Right renal pelvis (tissue), 4 donors: ENCODE results near the gene STIM2. TPM values are rescaled to one million over a fixed set of nuclear protein-coding genes. Genes with fewer than 3 reads are reported as not detected.

ENCODE experiments used
- DNase-seq, 4 donors: peaks; one replicate each; pipeline ENCODE4 v3.0.0-alpha.2; 2013; ENCODE audit warnings: low read depth in 4 of 4, low spot score in 3 of 4, missing footprints in 1 of 4
- polyA plus RNA-seq, 4 donors: library from polyadenylated mRNA; unstranded; fragments of 120-200 nt; gene quantifications; one replicate each; pipeline ENCODE4 v1.2.1, GENCODE V29; 2013; ENCODE audit not compliant: insufficient read length in 4 of 4

Gene STIM2
- polyA plus RNA-seq, 4 donors = 36.4 to 41.2 (median 39.0) TPM

GRCh38 chr4:26836539-26836938 is 24.1 kb upstream of the STIM2 start:
- DNase-seq = no peak

DNA sequence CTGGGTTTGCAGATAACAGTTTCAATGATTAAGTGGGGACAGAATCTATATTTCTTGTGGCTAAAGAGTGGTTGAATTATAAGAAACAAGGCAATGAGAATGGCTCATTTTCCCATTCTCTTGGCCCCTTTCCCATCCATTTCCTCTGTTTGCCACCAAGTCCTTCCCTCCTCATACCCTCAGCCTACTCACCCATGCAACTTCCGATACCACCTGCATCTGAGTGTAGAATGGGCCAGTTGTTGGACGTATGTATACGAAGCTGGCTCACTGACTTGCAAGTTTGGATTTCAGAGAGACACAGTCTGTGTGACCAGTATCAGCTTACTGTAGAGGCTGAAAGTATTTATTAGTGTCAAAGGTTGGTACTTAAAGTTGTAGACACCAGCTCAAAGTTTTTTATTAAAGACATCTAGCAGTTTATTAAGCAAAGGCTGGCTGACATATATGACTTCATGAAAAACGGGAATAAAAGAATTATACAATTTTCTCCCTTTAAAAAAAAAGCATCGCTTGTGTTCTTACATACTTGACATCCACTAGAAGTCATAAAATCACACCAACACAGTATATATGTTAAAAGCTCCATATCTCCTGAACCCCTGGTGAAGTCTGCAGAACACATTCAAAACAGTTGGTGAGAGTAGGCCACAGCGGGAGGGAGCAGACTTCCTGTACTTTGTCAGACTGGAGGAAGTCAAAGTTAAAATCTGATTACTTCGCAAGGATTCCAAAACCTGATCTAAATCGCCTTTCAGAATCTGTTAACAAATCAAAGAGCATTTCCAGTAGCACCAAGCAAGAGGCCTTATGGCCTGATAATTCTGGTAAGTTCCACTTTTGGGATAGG is 22.4 kb upstream of the STIM2 start:
- no peak for DNase-seq

DNA sequence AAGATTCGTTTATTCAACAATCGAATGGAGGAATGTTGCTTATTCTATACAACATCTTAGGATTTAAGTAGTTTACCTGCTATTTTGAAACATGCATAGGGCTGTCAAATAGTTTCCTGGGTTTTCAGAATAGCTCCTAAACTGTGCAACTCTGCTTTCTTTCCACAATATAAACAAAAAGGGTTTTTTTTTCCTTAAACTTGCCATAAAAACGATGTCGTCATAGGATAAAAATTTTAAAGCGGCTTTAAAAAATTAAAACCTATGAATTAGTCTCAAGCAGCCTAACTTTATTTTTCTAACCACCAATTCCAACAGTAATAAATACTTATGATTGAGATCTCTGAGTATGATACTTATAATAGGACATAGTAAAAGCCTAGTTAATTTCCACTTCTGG is 21.6 kb upstream of the STIM2 start:
- no peak for DNase-seq

DNA sequence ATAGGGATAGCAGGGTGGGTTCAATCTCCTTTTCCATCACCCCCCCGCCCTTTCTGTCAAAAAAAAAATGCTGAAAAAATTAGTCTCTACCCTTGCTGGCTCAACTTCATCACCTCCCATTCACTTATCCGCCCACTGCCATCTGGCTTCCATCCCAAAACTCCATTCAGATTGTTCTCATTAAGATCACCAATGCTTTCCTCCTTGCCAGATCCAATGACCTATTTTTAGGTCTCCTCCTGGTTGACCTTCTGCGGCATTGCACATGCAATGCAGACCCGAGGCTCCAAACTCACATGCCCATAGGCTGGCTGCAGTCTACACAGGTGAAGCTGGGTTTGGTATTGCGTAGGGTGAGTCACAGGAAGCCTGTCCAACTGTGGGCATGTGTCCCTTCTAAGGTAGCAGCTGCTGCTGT is 21.1 kb upstream of the STIM2 start:
- DNase-seq = no peak

DNA sequence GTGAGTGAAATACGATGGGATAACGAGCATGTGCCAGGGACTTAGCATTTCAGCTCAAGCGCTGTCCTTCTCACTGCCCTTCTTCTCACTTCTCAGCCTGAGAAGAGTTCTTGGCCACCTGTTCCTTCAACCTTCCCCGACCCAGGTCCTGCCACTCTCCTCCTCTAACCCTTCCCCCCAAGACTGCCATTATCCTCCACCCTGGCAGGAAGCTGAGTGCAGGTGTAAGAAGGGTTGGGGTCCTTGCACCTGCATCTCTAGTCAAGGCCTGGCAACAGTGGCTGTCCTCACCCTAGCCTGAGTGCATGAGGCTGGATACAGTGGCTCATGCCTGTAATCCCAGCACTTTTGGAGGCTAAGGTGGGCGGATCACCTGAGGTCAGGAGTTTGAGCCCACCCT is 19.9 kb upstream of the STIM2 start:
- no peak for DNase-seq

DNA sequence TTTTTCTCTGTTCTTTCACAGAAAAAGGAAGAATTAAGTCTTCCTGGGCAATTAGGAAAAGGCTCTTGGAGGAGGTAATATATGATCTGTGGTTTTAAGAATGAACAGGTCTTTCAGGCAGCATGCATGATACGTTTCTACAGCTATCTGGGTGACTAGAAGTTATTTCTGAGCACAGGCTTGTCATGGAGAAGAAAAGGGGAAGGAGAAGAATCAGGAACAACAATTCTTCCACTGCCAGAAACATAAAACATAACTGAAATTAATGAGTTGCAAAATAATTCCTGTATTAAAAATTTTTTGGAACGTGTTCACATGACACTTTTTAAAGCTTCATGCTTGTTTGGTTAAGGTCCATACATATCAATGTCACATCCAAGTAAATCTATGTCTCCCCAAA is 17.7 kb upstream of the STIM2 start:
- no peak for DNase-seq

DNA sequence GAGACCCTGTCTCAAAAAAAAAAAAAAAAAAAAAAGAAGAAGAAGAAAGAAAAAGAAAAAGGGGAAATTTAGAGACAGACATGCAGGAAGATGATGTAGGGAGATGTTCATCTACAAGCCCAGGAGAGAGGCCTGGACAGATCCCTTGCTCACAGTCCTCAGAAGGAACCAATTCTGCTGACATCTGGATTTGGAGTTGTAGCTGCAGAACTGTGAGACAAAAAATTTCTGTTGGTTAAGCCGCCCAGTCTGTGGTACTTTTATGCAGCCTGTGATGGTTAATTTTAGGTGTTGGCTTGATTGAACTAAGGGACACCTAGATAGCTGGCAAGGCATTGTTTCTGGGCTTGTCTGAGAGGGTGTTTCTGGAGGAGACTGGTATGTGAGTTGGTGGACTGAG is 10.1 kb upstream of the STIM2 start:
- DNase-seq = no peak

DNA sequence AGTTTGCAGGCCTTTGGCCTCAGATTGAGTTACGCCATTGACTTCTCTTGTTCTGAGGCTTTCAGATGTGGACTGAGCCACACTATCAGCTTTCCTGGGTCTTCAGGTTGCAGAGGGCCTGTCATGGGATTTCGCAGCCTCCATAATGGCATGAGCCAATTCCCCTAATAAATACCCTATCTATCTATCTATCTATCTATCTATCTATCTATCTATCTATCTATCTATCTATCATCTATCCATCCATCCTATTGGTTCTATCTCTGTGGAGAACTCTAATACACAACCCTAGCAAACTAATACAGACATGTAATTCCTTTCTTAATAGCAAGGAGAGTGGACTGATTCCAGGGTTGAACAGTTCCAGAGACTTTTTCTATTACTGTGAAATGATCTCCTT is 9.5 kb upstream of the STIM2 start:
- no peak for DNase-seq

GRCh38 chr4:26854701-26855100 is 5.9 kb upstream of the STIM2 start:
- DNase-seq = no peak

DNA sequence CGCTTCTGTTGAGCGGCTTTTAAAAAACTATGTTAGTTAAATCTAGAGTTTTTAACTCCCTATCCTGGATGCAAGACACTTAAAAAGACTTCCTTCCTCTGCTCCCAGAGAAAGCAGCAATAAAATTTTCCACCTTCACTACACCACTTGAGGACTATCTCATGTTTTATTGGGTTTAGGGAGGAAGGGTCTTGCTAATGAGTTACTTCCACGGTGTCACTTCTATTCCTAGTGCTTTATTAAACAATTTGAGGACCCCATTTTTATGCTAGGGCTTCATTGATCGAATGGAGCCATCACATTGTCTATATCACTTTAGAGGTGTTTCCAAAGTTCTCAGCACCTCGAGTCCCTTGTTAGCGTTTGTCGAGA is 3.7 kb upstream of the STIM2 start:
- DNase-seq = no peak

DNA sequence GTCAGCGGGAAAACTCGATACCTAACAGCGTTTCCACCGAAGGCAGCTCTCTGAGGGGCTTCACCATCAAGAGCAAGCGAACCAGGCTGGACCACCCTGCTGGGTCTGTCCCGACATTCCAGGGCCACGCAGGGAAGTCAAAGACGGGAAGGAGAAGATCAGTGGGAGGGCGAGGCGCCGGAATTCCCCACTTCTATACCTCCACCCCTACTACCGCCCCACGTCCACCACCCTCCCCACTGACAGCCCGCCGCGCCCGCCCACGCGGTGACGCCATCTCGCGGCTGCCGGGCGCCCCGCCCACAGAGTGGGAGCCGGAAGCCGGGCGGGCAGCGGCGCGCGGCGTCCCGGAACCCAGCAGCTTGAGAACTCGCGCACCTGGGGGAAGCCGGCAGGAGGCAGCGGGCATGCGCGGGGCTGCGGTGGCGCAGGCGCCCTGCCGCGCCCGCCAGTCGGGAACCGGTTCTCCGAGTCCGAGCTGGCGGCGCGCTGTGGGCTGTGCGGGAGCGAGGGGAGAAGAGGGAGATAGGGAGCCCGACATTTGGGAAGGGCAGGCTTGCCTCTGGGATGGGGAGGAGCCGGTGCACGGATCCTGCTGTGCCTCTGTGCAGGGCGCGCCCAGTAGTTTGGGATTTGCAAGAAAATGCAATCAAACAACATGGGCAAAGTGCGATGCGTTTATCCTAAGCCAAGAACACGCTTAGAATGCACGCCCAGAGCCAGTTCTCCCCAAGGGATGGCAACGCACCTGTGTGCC is 3.2 kb upstream of the STIM2 start:
- peak; percentile 74 to 81 (median 76) for DNase-seq

DNA sequence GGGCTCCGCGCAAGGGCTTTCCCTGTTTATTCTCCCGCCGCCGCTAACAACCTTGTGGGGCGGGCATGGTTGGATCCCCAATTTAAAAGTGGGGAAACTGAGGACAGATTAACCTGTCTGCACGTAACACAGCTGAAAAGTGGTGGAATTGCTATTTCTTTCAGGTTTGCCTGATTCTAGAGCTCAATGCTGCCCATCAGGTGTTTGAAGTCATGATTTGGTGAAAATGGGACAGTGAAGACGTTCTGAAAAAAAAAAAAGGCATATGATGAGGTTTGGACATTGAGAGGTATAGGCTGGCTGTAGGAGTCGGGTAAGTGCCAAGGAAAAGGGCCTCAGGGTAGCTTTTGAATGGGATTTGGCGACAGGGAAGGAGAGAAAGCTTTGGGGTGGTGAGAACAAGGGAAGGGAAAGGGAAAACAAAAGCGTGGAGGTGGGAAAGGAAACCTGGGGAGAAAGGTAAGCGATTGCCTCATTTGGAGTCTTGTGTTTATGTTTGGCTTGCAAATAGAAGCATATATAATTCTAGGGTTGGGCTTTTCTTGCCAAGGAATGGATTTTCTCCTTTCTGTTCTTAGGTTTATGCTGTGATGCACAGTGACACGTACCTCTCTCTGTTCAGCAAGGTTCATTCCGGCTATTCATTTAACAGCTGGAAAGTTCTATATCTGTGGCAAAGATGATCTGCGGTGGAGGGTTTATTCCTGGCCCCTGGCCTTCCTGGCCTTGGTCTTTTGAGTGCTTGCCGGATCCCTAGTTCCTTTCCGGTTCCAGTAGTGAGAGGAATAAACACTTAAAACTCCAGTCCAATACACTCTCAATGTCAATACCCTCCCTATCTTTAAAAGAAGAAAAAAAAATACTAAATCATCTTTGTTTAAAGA is 2.4 kb upstream of the STIM2 start:
- no peak for DNase-seq

DNA sequence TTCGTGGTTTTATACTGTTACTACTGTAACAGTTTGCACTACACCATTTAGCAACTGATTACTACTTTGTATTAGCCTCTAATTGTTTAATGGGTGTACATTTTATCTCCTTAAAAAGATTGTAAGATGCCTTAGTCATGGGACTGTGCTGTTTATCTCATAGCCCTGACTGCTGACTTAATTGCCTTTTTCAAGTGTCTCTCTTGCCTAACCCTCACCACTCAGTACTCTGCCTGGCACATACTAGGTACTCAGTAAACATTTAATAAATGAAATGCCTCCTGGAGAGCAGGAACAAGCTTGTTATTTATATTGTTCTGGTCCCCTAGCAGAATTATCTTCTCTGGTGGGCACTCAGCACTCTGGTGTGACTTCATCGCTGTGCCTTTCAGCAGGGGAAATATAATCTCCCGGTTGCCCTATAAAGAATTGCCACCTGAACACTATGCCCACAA is 1.7 kb upstream of the STIM2 start:
- DNase-seq = no peak

GRCh38 chr4:26859762-26860156 is 882 bp upstream of the STIM2 start:
- no peak for DNase-seq

- peak in 1 of 4 donors; percentile 47 for DNase-seq
Observed at GRCh38 chr4:26860922-26861433, 337 bp downstream of the STIM2 start.

DNA sequence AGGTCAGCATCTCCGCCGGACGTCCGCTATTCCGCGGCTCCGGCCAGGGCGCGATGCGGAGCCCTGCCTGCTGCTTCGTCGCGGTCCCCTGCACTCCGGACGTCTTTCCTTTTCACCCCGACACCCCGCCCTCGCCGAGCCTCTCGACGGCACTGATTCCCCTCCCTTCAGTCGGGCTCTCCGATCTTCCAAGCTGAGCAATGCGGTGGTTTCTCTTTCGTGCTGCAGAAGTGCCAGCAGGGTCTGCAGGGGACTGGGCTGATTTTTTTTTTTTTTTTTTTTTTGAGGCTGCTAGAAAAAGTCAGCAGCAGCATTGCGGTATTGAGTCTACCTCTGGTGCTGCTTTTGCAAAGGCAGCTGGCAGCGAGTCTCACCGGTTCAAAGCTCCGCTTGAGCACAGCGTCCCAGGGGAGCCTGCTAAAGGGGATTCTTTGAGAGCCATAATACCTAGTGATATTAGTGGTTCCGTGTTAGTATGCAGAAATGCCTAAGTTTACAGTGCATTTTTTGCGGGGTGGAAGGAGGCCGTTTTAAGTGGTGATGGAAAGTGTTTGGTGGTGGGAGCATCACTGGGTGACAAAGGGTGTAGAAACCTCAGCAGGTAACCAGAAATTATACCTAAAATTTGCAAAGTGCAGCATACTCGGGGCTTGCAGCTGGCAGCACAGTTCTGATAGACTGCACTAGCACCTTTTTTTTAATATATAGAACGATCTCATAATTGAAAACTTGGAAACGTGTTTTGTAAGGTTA is 969 bp downstream of the STIM2 start:
- DNase-seq = peak; percentile 41 to 52 (median 48)

GRCh38 chr4:26862381-26862915 is 1.8 kb downstream of the STIM2 start:
- no peak for DNase-seq

DNA sequence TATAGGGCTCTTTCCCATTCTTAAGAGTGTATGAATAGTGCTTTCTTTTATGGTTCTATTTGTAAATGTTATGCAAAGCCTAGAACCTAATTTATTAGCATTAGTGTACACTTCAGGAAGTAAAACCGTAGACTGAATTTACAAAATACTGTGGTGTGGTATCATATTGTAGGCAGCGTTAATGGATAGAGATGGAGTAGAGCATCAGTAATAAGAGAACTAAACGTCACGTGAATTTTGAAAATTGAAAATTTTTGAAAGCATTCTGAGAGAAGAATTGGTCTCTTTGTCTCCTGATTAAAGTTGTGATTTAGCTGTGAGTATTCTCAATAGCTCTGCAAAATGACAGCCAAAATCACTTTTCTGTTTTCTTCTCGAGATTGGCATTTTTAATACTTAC is 2.9 kb downstream of the STIM2 start:
- no peak for DNase-seq

DNA sequence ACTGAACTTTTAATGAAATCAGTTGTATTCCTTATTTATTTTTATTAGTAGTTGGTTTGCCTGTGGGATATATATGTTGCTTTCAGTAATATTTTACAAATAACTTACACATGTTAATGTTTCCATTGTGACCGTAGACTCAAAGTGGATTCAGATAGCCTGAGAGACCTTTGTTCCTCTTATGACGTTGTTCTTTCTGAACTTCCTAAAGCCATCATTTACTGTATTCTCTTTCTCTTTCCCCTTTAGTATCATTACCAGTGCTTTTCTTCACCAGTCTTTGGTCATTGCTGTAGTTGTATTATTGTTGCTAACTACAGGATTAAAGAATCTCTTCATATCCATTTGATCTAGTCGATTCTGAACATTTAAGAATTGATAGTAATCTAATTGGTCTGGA is 4.3 kb downstream of the STIM2 start:
- DNase-seq = no peak

DNA sequence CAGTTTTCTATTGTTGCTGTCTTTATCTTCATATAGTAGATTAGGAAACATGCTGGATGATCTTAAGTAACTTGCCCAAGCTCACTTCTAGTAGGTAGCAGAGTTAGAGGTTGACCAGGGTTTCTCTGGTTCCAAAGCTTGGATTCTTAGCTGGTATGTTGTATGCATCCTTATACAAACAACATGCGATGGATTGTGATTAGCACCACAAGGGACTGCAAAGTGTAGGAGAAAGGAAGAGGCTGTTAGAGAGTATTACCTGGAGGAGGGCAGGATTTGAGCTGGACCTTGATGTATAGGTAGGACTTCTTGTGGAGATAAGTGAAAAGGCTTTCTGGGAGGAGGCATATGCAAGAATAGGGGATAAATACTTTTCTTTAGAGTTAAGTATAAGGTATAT is 5.6 kb downstream of the STIM2 start:
- no peak for DNase-seq
